SK-N-SH (cell line): ENCODE results near the gene SOCS4.

Experiments
- CTCF ChIP-seq: fragments of 200-600 bp; sonication (generic); IDR thresholded peaks from 2 replicates; pipeline ENCODE4 v1.6.1; 2017; ENCODE audit warnings: antibody characterized with exemption, mild to moderate bottlenecking, moderate library complexity
- GABPA ChIP-seq: IDR thresholded peaks from 2 replicates; pipeline ENCODE4 v1.4.0; 2012; ENCODE audit warnings: low read depth, mild to moderate bottlenecking
- MAX ChIP-seq: IDR thresholded peaks from 2 replicates; pipeline ENCODE4 v1.4.0; 2012; ENCODE audit warnings: low read depth
- RCOR1 ChIP-seq: fragments of 150-350 bp; IDR thresholded peaks from 2 replicates; pipeline ENCODE4 v1.6.1; 2017; ENCODE audit warnings: antibody characterized with exemption, low read length
- RFX5 ChIP-seq: IDR thresholded peaks from 2 replicates; pipeline ENCODE4 v1.6.1; 2012; ENCODE audit warnings: mild to moderate bottlenecking, improper control_type of control experiment, low read length
- USF2 ChIP-seq: fragments of 150-350 bp; IDR thresholded peaks from 2 replicates; pipeline ENCODE4 v1.6.1; 2017; ENCODE audit warnings: antibody characterized with exemption, low read length, low read depth, borderline replicate concordance
- ZBTB33 ChIP-seq: IDR thresholded peaks from 2 replicates; pipeline ENCODE4 v1.4.0; 2012; ENCODE audit warnings: low read depth, borderline replicate concordance

- TF ChIP-seq RCOR1 = no peak
- TF ChIP-seq MAX = no peak
- no peak for TF ChIP-seq CTCF
- TF ChIP-seq ZBTB33 = no peak
- no peak for TF ChIP-seq RFX5
- no peak for TF ChIP-seq USF2
- no peak for TF ChIP-seq GABPA
Measured at GRCh38 chr14:55071870-55072640, 45.0 kb downstream of the SOCS4 start.
